Body of pancreas (tissue), 4 donors: ENCODE data around the gene USP9X. TPM values are rescaled to one million over a fixed set of nuclear protein-coding genes. Genes with fewer than 3 reads are reported as not detected.
"Not testable (repeated sequence)": the region's sequence is repeated elsewhere in the genome, so short reads cannot be mapped to it uniquely, and the experiment has no call there.

Experiments used
- ATAC-seq: fragments of 150-250 bp; one replicate; pipeline ENCODE4 v1.9.1; 2016
- DNase-seq, 4 donors: peaks; one replicate each; pipeline ENCODE4 v3.0.0-alpha.2; 2019
- H3K27ac ChIP-seq, 4 donors: fragments of 200-600 bp; sonication (generic); 1 replicate in 3 of 4; 2 replicates in 1 of 4; pipeline versions ENCODE4 v1.5.1 to v1.6.1; 2016 to 2019; ENCODE audit warnings: mild to moderate bottlenecking in 1 of 4, mixed read lengths in 1 of 4, moderate library complexity in 1 of 4
- H3K27me3 ChIP-seq, 2 donors: fragments of 200-600 bp; sonication (generic); one replicate each; pipeline ENCODE4 v1.6.0; 2016; ENCODE audit warnings: mild to moderate bottlenecking in 1 of 2
- H3K36me3 ChIP-seq, 2 donors: fragments of 200-600 bp; sonication (generic); replicated peaks in 1 of 2; 2 replicates each; pipeline ENCODE4 v1.5.1; 2016; ENCODE audit warnings: low read depth in 2 of 2; ENCODE audit not compliant: insufficient read depth in 1 of 2
- H3K4me1 ChIP-seq: fragments of 200-600 bp; sonication (generic); one replicate; pipeline ENCODE4 v1.6.0; 2016
- H3K4me3 ChIP-seq, 2 donors: fragments of 200-600 bp; sonication (generic); 1 replicate in 1 of 2; 2 replicates in 1 of 2; pipeline ENCODE4 v1.5.1; 2016 to 2019
- H3K9me3 ChIP-seq, 3 donors: fragments of 200-600 bp; sonication (generic); 1 replicate in 2 of 3; 2 replicates in 1 of 3; pipeline ENCODE4 v1.5.1; 2016
- CTCF ChIP-seq, 7 experiments: fragments of 450-650 bp in 4 of 7; fragments of 200-600 bp in 3 of 7; sonication (generic) in 3 of 7; IDR thresholded peaks; one replicate each; pipeline ENCODE4 v1.5.1; 2016 to 2019; ENCODE audit warnings: antibody characterized with exemption in 7 of 7
- POLR2A ChIP-seq, 3 donors: fragments of 450-650 bp; IDR thresholded peaks; one replicate each; pipeline ENCODE4 v1.6.1; 2016; ENCODE audit warnings: antibody characterized with exemption in 3 of 3, mild to moderate bottlenecking in 2 of 3
- WGBS, 2 donors: methylation state at CpG; one replicate each; pipeline ENCODE4 v1.1.5; 2017; 5-methylcytosine and 5-hydroxymethylcytosine counted together
- intact Hi-C: fragments of 100-400 bp; cut with DNase I; formaldehyde crosslinking; loops from one replicate; pipeline ENCODE4 v1.15.1; 2023
- total RNA-seq, 2 donors: library from RNA; depleted of rRNA; stranded (reverse); fragments of >200 nt; gene quantifications; one replicate each; pipeline ENCODE4 v1.1.0, GENCODE V29; 2016

Gene USP9X
- total RNA-seq, 2 donors from 2014 or later = 51.1 to 58.4 TPM

- TF ChIP-seq CTCF (IDR thresholded peaks at IDR 0.05) (no peak), POLR2A (IDR thresholded peaks at IDR 0.05) (no peak)
- DNase-seq (no peak), ATAC-seq (peak; percentile 55)
- Histone ChIP-seq H3K9me3 (no peaks in the 10 kb centered on the region), H3K4me1 (peaks cover 44% of the 10 kb centered on the region), H3K4me3 (no peak overlapping the region), H3K27ac (no peak overlapping the region), H3K36me3 (no peaks in the 10 kb centered on the region), H3K27me3 (no peaks in the 10 kb centered on the region)
- intact Hi-C loops = no loop called here
- 25 to 37% methylated on average over 5 to 6 of the region's 7 CpGs for WGBS, 2 donors
These were observed 11.2 kb downstream of the USP9X start for GRCh38 chrX:41096339-41096955.

- Histone ChIP-seq H3K27me3 (no peaks in the 10 kb centered on the region), H3K36me3 (no peaks in the 10 kb centered on the region), H3K9me3 (no peaks in the 10 kb centered on the region), H3K4me3 (no peak overlapping the region), H3K27ac (no peak overlapping the region), H3K4me1 (peaks cover 39% of the 10 kb centered on the region)
- no peak for DNase-seq
- no peak for ATAC-seq
- TF ChIP-seq POLR2A (IDR thresholded peaks at IDR 0.05) = no peak
- TF ChIP-seq CTCF (IDR thresholded peaks at IDR 0.05) = no peak
- intact Hi-C loops = no loop called here
These were observed 12.1 kb downstream of the USP9X start for GRCh38 chrX:41097326-41097725.

DNA sequence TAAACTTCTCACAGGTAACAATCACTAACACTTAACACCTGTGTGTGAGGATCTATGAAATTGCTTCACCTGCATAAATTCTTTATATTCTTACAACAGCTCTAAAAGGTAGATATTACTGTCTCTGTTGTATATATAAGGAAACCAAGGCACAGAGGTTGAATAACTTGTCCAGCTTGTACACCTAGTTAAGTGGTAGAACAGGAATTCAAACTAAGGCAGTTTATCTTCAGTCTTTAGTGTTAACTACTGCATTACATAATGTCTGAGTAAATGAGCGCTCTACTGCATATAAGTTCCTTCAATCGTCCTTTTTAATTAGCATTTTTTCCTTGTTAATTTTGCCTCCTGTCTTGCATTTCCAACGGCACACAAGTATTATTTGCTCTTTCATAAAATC, 15.0 kb downstream of the USP9X start:
- no peak for ATAC-seq
- intact Hi-C loops = no loop called here
- 26 to 36% methylated on average over 3 of the region's 3 CpGs for WGBS, 2 donors

GRCh38 chrX:41100819-41101218, 15.6 kb downstream of the USP9X start:
- Histone ChIP-seq H3K27me3 (no peaks in the 10 kb centered on the region), H3K27ac (no peak overlapping the region), H3K4me1 (peaks cover 22% of the 10 kb centered on the region), H3K36me3 (no peaks in the 10 kb centered on the region), H3K4me3 (no peak overlapping the region), H3K9me3 (no peaks in the 10 kb centered on the region)
- TF ChIP-seq CTCF (IDR thresholded peaks at IDR 0.05) (no peak), POLR2A (IDR thresholded peaks at IDR 0.05) (no peak)
- intact Hi-C loops = no loop called here
- 76 to 93% methylated on average over 3 to 4 of the region's 4 CpGs for WGBS, 2 donors
- no peak for DNase-seq
- no peak for ATAC-seq

More for the DNA sequence above, 15.0 kb downstream of the USP9X start:
- DNase-seq = no peak
- H3K4me1 ChIP-seq = peaks cover 28% of the 10 kb centered on the region
- no peaks in the 10 kb centered on the region for H3K36me3 ChIP-seq
- H3K27me3 ChIP-seq = no peaks in the 10 kb centered on the region
- no peaks in the 10 kb centered on the region for H3K9me3 ChIP-seq
- H3K27ac ChIP-seq = no peak overlapping the region
- no peak overlapping the region for H3K4me3 ChIP-seq
- TF ChIP-seq POLR2A (IDR thresholded peaks at IDR 0.05) (no peak), CTCF (IDR thresholded peaks at IDR 0.05) (no peak)

- TF ChIP-seq POLR2A (IDR thresholded peaks at IDR 0.05) (no peak), CTCF (IDR thresholded peaks at IDR 0.05) (no peak)
- intact Hi-C loops = no loop called here
- Histone ChIP-seq H3K4me1 (peaks cover 33% of the 10 kb centered on the region), H3K4me3 (no peak overlapping the region), H3K36me3 (no peaks in the 10 kb centered on the region), H3K27ac (no peak overlapping the region), H3K9me3 (no peaks in the 10 kb centered on the region), H3K27me3 (no peaks in the 10 kb centered on the region)
- ATAC-seq (no peak), DNase-seq (no peak)
- 54 to 88% methylated on average over 2 of the region's 2 CpGs for WGBS, 2 donors
These were observed 19.8 kb downstream of the USP9X start for GRCh38 chrX:41105005-41105404.

- H3K27ac ChIP-seq, H3K27me3 ChIP-seq, ATAC-seq, intact Hi-C loops, H3K9me3 ChIP-seq, DNase-seq, H3K36me3 ChIP-seq, H3K4me3 ChIP-seq: not testable (repeated sequence)
- peaks cover 46% of the 10 kb centered on the region for H3K4me1 ChIP-seq
- 92 to 97% methylated on average over 1 to 3 of the region's 3 CpGs for WGBS, 2 donors
These were observed 21.0 kb downstream of the USP9X start for GRCh38 chrX:41106257-41106656.
